Suppressor macrophage treated with lipopolysaccharide for 4 hours (primary cell): ENCODE data around the gene USPL1.
A peak's percentile ranks its signal among the peaks of the same experiment; 100 is the strongest.
"Not testable (repeated sequence)": the region's sequence is repeated elsewhere in the genome, so short reads cannot be mapped to it uniquely, and the experiment has no call there.

ENCODE experiments used
- DNase-seq: peaks from one replicate; pipeline ENCODE4 v3.0.0-alpha.2; 2020

Gene USPL1

DNA sequence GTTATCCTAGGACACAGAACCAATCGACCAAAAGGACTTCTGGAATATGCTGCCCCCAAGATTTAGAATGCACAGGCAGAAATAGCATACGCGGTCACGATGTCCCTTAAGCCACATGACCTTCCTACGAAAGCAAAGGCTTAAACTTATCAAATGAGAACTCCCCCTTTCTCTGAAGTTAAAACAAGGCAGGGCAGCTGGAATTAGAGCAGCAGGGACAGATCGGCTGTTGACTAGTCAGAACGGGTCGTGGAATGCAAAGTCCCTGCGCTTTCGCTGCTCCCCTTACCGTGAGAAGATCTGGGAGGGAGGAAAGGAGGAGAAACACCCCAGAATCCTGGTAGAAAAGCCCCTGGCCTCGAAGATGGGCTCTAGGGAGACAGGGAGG, 799 bp upstream of the USPL1 start:
- DNase-seq: peak; percentile 89

DNA sequence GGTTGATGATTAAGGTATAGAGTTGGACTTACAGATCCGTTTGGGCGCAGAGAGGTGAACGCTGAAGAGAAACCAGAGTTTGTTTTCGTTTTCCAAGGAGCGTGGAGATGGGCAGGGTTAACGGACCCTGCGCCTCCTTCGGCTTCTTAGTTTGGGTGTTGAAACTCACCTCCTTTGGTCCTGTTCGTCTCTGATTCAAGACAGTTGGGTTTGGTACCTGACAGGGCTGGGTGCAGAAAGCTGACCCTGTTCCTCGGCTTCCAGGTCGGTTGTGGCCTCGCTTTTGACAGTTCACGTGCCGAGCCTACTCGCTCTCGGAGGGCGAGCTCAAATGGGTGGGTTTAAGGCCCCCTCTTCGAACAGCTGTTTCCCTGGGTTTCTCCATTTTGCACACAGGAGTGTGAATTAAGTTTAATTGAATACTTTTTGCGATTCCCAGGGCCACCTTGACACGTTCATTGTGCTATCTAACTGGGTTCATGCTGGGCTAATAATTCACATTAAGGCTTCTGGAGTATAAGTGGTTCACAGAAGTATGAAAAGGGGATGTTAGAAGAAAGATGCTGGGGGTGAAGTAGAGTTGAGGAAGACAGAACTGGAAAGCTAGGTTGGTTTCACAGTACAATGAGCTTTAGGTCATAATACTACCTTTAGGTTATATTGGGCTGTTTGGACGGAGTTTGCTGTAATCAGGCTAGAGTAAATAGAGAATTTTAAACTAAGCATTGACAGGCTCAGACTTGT, 638 bp downstream of the USPL1 start:
- peak; percentile 37 for DNase-seq

- DNase-seq: peak; percentile 53
These were observed 1.2 kb downstream of the USPL1 start for GRCh38 chr13:30618930-30619279.

DNA sequence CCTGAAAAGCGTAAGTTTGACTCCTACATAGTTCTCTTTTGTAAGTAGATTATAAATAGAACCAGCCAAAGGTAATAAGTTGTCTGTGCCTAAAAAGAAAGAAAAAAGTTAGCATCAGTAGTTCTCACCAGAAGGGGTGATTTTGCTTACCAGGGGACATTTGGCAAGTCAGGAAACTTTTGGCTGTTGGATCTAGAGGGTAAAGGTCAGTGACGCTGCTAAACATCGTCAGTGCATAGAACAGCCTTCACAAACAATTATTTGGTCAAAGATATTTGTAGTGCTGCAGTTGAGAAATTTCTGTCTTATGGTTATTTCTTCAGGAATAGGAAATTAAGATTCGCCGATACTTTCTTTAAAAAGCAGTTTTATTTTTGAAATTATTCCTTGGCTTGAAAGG, 2.0 kb downstream of the USPL1 start:
- peak; percentile 9 for DNase-seq

- DNase-seq: no peak
These were observed 3.2 kb downstream of the USPL1 start for GRCh38 chr13:30620941-30621340.

DNA sequence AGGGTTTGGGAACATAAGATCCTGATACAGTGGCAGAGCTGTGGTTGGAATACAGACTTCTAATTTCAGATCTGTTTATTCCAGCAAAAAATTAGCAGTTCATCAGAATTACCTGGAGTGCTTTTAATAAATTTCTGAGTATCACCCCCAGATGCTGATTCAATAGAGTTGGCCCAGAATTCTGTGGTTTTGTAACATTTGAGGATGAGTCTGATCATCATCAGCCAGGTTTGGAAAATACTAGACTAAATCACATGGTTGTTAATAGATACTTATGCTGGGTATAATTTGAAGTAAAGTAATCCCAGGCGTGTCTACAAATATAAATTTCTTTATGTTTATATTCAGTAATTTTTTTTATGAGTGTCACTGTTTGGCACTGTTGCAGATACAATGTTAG, 4.8 kb downstream of the USPL1 start:
- DNase-seq: no peak

GRCh38 chr13:30623392-30623791, 5.7 kb downstream of the USPL1 start:
- no peak for DNase-seq

DNA sequence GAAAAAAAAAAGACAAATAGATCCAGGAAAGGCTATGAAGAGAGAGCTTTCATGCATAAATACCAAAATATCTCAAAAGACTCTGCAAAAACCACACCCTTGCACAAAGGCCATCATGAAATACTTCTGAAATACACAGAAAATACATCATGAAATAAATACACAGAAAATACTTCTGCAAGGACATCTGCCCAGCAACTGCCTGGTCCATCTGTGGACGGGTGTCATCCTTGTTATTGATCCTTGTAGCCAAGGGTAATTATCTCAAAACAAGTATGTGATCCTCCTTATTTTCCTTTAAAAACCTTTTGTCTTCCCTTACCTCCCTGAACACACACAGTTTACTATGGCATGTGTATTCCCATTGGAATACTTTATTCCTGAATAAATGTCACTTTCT, 6.9 kb downstream of the USPL1 start:
- DNase-seq: no peak

DNA sequence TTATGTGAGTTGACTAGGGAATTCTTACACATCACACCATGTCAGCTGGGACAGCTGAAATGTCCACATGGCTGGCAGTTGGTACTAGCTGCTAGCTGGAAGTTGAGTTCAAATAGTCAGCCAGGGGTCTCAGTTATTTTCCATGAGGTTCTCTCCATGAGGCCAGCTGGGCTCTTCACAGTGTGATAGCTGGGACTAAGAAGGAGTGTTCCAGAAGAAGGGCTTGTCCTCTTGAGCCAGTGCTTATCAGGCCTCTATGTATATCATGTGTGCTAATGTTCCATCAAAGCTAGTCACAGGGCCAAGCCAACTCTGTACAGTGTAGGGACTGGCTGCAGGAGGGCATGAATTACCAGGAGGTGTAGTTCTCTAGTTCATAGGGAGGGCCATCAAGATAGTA, 11.8 kb downstream of the USPL1 start:
- DNase-seq: no peak

DNA sequence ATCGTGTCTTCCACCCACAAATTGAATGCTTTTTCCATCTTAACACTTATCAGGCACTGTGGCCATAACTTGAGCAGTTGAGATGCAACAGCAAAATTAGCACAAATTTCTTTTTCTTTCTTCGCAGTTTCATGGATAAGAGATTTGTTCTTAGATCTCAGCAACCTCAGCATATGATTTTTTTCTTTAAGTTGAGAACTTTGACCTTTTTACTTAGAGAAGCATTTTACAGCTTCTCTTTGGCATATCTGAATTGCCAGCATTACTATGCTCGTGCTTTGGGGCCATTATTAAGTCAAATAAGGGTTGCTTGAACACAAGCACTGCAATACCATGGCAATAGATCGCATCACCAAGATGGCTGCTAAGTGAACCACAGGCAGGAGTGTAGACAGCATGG, 16.1 kb downstream of the USPL1 start:
- DNase-seq: no peak

- DNase-seq: no peak
These were observed 17.1 kb downstream of the USPL1 start for GRCh38 chr13:30634838-30635237.

DNA sequence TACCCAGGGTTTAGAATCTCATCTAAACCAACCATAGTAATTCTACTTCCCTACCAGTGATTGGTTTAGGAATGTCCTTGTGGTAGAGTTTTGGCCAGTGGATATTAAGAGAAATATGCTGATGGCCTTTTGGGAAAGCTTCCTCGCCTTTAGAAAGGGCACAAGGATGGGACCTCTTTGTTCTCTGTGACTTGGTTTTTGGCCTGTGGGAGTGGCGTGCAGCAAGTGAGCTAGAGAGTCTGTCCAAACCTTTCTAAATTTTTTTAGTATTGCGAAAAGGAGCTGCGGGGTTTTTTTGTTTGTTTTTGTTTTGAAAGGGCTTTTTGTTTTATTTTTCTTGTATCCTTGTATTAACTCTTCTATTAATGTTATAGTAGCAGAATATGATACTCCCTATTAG, 20.6 kb downstream of the USPL1 start:
- DNase-seq: no peak

- no peak for DNase-seq
These were observed 22.0 kb downstream of the USPL1 start for GRCh38 chr13:30639671-30640070.

- not testable (repeated sequence) for DNase-seq
These were observed 23.5 kb downstream of the USPL1 start for GRCh38 chr13:30641173-30641572.

DNA sequence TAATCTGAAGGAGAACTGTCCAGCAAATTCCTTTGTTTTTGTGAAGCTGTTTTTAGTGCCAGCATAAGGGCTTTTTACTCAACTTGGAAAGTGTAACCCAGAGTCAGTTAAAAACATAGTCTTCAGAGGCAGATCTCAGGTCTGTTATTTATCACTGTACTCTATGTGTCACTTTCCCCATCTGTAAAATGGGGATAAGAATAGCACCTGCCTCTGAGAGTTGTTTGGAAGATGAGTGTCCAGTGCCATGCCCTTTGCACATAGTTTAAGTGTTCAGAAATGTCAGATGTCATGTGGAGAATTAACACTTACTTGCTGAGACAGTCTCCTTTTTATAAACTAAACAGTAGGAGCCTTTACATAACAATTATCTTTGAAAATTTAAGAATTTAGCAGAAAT, 27.9 kb downstream of the USPL1 start:
- DNase-seq: no peak

DNA sequence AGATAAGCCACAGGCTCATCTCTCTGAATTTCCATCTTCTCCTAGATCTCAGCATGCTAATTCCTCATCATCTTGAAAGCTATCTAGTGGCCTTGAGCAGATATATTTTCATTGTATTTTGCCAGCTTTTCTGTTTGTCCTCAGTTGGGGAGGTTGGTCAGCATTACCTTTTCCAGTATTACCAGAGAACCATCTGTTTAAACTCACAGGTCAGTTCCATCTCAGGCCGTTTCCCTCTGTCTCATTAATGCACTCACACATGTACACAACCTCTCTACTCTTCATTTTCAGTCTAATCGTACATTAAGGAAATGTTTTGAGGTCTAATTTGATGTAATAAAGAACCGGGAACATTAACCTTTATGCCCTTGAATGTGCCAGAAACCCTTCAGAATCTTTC, 29.7 kb downstream of the USPL1 start:
- DNase-seq: no peak

GRCh38 chr13:30647824-30648521, 30.3 kb downstream of the USPL1 start:
- no peak for DNase-seq

DNA sequence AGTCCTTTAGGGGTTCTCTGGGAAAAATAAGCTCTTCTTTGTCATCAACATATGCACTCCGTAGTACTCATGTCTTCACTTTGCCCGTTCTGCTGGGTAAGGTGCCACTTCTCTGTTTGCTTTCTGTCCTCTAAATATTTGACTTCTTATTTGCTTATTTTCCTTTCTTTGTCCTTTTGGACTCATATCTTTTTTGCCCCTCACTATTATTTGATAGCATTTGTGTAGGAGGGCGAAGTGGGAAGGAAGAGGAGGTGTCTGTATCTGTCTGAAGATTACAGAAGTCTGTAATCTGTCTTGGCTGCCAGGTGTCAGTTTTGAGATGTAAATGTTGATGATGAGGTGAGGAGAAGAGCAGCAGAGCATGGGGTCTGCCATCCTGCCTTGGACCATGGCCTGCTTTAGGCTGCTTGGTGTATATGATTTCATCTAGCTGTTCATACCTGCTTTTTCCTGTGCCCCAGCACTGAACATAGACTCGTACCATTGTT, 30.8 kb downstream of the USPL1 start:
- no peak for DNase-seq

- not testable (repeated sequence) for DNase-seq
These were observed 33.9 kb downstream of the USPL1 start for GRCh38 chr13:30651648-30652047.

DNA sequence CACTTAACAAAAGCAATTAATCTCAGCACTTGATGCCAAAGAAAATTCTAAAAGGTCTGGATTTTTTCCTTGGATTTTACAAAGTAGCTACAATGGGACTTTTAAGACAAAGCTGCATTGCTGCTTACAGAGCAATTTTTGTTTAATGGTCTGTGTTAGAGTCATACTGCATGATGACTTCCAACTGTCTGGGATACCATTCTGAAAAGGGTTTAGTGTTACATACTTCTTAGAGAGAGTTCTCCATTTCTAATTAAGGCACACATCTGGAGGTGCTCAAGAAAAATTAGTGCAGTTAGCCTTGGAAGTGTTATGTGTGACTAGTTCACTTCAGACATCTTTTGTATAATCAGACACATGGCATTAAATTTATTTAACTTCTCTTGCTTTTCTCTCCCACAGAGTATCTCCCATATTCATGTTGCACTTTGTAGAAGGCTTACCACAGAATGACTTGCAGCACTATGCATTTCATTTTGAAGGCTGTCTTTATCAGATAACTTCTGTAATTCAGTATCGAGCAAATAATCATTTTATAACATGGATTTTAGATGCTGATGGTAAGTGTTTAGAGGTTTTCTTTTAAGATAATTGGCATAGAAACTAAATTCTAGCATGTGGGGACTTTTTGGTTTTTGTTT, 35.1 kb downstream of the USPL1 start:
- no peak for DNase-seq

DNA sequence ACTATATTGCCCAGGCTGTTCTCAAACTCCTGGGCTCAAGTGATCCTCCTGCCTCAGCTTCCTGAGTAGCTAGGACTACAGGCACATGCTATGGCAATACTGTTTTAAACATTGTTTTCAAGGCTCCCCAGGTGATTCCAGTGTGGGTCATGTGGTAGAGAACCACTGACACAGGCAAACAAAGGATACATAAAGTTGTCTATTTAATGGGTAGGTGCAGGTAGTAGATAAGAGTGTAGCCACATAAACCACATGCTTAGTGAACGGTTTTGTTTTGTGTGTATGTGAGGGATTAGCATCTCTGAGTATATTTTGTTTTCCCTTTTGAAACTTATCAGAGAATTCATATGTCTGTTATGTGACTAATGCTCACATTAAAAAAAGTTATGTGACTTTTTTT, 36.7 kb downstream of the USPL1 start:
- DNase-seq: no peak

- DNase-seq: no peak
These were observed 38.5 kb downstream of the USPL1 start for GRCh38 chr13:30656178-30656577.

DNA sequence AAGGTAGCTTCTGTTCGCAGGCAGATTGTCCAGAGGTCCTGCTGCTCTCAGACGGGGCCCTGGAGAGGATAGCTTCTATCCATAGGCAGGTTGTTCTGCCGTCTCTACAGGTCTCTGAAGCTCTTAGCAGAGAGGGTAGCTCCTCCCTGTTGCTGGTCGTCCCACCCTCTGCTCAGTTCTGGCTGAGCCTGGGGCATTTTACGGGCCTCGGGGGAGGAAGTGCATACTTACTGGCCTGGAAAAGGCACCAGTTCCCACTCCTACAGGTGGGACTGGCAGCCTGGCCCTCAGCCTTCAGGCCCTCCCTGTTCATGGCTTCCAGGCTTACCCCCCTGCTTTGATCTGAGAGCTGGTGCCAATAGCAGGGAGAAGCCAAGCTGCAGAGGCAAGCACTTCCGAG, 42.3 kb downstream of the USPL1 start:
- DNase-seq: no peak

- no peak for DNase-seq
These were observed 43.1 kb downstream of the USPL1 start for GRCh38 chr13:30660796-30661195.
